GM21526 (cell line): ENCODE measurements around the gene CARM1.

Experiments
- ATAC-seq: cut with Tn5 transposase; IDR thresholded peaks from one replicate; pipeline ENCODE4 v1.9.1; 2021; ENCODE audit warnings: moderate library complexity; ENCODE audit not compliant: unreplicated experiment, low FRiP score

CARM1 gene

GRCh38 chr19:10964903-10965302 is 93.5 kb downstream of the CARM1 start:
- ATAC-seq: no peak

DNA sequence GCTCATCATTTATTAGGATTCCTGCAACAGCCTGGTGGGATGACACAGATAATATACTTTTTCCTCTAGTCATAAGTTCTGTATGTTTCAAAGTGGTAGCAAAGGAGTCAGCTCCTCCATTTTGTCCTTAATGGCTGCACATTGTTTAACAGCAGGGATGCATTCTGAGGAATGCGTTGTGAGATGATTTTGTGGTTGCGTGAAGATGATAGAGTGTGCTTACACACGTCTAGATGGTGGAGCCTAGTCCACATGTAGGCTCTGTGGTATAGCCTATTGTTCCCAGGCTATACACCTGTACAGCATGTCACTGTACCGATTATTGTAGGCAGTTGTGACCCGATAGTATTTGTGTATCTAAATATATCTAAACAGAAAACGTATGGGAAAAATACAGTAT is 94.0 kb downstream of the CARM1 start:
- ATAC-seq: no peak

DNA sequence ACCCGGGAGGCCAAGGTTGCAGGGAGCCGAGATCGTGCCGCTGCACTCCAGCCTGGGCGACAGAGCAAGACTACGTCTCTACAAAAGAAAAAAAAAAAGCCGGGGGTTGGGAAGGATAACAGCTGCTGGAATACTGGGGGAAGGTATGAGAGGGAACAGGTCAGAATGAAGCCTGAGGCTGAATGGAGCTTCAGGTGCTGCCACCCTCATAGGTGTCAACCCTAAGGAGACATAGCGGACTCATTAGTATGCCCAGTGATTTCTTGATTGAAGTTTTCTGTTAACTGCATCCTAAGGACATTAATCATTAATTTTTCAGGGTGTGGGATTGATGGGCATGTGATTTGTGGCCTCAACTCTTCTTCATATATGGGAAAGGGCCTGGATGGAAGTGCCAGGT is 95.5 kb downstream of the CARM1 start:
- ATAC-seq: no peak

DNA sequence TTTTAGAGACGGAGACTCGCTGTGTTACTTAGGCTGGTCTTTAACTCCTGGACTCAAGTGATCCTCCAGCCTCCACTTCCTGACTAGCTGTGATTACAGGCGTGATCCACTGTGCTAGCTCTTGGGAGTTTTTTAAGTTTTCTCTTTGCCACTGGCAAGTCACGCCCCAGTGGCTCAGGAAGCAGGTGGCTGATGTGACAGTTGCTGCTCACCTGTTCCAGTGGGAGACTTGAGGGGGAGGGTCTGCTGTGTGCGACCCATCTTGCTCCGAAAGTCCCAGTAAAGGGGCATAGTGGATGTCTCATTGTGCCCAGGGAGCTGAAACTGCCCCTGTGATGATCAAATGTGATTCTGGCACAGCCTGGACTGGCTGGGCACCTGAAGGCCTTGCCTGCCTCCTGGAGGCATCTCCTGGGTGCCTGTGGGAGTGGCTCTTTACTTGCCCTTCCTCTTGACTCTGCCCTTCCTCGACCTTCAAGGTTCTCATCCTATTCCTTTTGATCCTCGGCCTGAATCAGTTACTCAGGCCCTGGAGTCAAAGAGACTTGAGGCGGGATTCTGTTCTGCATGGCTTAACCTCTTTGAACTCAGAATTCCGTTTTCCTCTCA is 97.3 kb downstream of the CARM1 start:
- ATAC-seq: no peak

DNA sequence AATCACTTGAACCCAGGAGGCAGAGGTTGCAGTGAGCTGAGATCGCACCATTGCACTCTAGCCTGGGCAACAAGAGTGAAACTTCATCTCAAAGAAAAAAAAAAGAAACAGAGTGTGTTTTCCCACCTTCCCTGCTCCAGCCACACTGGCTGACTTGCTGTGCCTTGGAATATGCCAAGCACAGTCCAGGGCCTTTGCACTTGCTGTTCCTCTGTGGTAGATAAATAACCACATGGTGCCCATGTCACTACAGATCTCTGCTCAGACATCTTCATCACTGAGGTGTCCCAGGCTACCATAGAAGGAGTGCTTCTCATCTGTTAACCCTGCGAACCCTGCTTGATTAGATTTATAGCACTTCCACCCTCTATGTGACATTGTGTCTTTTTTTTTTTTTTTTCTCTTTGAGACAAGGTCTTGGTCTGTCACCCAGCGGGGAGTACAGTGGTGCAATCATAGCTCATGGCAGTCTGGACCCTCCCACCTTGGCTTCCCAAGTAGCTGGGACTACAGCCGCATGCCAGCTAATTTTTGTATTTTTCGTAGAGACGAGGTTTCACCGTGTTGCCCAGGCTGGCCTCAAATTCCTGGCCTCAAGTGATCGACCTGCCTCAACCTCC is 99.9 kb downstream of the CARM1 start:
- no peak for ATAC-seq
